HUES64 (cell line): Measurements from ENCODE around the gene ARL16.
A peak's percentile ranks its signal among the peaks of the same experiment; 100 is the strongest.

Source experiments
- H3K27ac ChIP-seq: 2 replicates; pipeline ENCODE4 v1.7.0; 2013; ENCODE audit warnings: low read depth, low read length, inconsistent platforms
- H3K27me3 ChIP-seq: 2 replicates; pipeline ENCODE4 v1.6.1; 2013; ENCODE audit warnings: mild to moderate bottlenecking, low read length; ENCODE audit not compliant: insufficient read depth
- H3K36me3 ChIP-seq: 2 replicates; pipeline ENCODE4 v1.6.1; 2013; ENCODE audit warnings: mild to moderate bottlenecking, low read length; ENCODE audit not compliant: insufficient read depth
- H3K4me1 ChIP-seq: 2 replicates; pipeline ENCODE4 v1.6.1; 2013; ENCODE audit warnings: mild to moderate bottlenecking, low read length, moderate library complexity; ENCODE audit not compliant: insufficient read depth
- H3K4me3 ChIP-seq: 2 replicates; pipeline ENCODE4 v1.5.1; 2013; ENCODE audit warnings: mild to moderate bottlenecking, low read length, moderate library complexity
- H3K9ac ChIP-seq: 2 replicates; pipeline ENCODE4 v1.6.1; 2013; ENCODE audit warnings: mild to moderate bottlenecking, low read depth, low read length
- H3K9me3 ChIP-seq: 2 replicates; pipeline ENCODE4 v1.6.1; 2013; ENCODE audit warnings: low read depth, low read length; ENCODE audit not compliant: insufficient read depth
- WGBS: fragments of 150-250, 120-280 bp; methylation state at CpG from one replicate; pipeline ENCODE4 v1.1.7; 2013; ENCODE audit warnings: missing lambda C conversion rate; 5-methylcytosine and 5-hydroxymethylcytosine counted together

The ARL16 gene

DNA sequence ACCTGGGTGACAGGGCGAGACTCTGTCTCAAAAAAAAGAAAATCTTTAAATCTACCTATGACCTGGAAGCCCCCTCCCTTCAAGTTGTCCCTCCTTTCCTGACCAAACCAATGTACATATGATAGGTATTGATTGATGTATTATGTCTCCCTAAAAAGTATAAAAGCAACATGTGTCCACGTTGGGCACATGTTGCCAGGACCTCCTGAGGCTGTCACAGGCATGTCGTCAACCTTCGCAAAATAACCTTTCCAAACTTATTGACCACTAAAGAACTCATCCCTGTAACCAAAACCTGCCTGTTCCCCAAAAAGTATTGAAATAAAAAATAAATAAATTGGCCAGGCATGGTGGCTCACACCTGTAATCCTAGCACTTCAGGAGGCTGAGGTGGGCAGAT is 21.6 kb downstream of the ARL16 start:
- Histone ChIP-seq H3K4me3 (no peak overlapping the region), H3K9ac (no peak overlapping the region), H3K9me3 (no peaks in the 10 kb centered on the region), H3K36me3 (peaks cover 13% of the 10 kb centered on the region), H3K4me1 (peaks cover 8% of the 10 kb centered on the region; the same call in 1 of the 2 replicates), H3K27me3 (no peaks in the 10 kb centered on the region), H3K27ac (no peak overlapping the region)
- WGBS, result 94% methylated on average over 4 of the region's 4 CpGs

DNA sequence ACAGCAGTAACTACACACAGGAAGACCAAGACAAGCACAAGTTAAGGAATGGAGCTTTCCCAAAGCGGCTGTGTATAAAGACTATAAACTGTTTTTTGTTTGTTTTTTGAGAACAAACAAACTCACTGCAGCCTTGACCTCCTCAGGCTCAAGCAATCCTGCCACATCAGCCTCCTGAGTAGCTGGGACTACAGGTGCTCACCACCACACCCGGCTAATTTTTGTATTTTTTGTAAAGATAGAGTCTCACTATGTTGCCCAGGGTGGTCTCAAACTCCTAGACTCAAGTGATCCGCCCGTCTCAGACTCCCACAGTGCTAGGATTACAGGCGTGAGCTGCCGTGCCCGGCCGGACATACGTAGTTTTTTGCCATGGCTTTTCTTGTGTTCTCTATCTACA is 23.2 kb downstream of the ARL16 start:
- H3K27me3 ChIP-seq, result no peaks in the 10 kb centered on the region
- H3K36me3 ChIP-seq, result peaks cover 13% of the 10 kb centered on the region
- H3K4me3 ChIP-seq, result no peak overlapping the region
- H3K27ac ChIP-seq, result no peak overlapping the region
- no peaks in the 10 kb centered on the region for H3K9me3 ChIP-seq
- WGBS, result 96% methylated on average over 9 of the region's 9 CpGs
- peaks cover 4% of the 10 kb centered on the region; the same call in 1 of the 2 replicates for H3K4me1 ChIP-seq
- no peak overlapping the region for H3K9ac ChIP-seq

DNA sequence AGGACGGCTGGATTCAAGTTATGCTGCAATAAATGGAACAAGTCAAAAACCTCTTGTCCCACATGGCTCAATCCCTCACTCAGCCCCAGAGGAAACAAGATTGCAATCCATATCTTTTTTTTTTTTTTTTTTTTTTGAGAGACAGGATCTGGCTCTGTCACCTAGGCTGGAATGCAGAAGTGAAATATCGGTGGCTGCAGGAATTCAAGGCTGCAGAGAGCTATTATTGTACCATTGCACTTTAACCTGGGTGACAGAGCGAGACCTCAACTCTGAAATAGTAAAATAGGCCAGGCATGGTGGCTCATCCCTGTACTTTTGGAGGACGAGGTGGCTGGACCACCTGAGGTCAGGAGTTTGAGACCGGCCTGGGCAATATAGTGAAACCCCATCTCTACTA is 24.6 kb downstream of the ARL16 start:
- Histone ChIP-seq H3K36me3 (peaks cover 2% of the 10 kb centered on the region; the same call in 1 of the 2 replicates), H3K27me3 (no peaks in the 10 kb centered on the region), H3K9me3 (no peaks in the 10 kb centered on the region), H3K9ac (no peak overlapping the region), H3K4me3 (no peak overlapping the region), H3K4me1 (no peaks in the 10 kb centered on the region), H3K27ac (no peak overlapping the region)
- WGBS, result 96% methylated on average over 5 of the region's 5 CpGs

DNA sequence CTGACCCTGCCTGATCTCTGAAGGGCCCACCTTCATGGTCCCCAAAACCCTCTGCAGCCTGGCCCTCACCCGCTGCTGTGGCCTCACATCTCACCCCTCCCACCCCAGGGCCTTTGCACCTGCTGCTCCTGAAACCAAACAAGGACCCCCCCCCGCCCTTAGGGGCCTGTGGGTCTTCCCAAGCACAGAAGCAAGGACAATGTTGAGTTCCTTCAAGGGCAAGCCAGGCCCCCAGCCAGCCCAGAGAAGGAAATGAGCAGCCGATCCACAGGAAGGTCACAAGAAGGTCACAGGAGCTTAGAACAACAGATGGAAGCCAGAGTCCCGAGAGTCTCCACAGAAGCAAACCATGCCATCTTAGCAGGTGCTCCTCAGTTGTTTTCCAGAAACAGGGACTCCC is 26.8 kb downstream of the ARL16 start:
- H3K4me3 ChIP-seq, result no peak overlapping the region
- H3K27me3 ChIP-seq, result no peaks in the 10 kb centered on the region
- H3K36me3 ChIP-seq, result no peaks in the 10 kb centered on the region
- H3K27ac ChIP-seq, result no peak overlapping the region
- H3K9ac ChIP-seq, result no peak overlapping the region
- 85% methylated on average over 4 of the region's 4 CpGs for WGBS
- H3K9me3 ChIP-seq, result no peaks in the 10 kb centered on the region
- peaks cover 4% of the 10 kb centered on the region for H3K4me1 ChIP-seq

DNA sequence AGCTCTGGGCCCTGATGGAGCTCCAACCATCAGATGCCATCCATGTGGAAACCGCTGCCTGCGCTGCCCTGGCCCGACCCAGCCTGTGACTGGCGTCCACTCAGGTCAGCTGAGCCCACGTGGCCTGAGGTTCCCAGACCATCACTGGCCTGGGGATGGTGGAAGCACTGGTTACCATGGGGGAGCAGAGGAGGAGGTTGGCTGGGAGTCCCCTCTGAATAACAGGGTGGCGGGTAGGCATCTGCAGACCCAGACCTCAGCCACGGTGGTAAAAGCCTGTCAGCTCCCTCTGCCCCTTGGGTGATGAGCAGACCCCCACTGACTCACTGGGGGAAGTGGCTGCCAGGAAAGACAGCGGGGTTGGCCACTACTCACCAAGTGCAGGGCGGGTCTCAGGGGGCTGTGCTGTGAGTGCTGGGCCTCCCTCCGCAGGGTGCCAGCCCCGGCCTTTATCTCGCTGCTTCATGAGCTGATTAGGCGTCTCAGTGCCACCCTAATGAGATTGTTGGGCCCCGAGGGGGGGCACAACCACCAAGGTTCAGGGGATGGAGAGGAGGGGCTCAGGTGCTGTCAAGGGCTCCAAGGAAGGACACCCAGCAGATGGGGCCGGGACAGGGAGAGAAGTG is 27.4 kb downstream of the ARL16 start, which contains the start of gene PDE6G:
Gene PDE6G, minus strand, starts transcription at position 425 of the 626 bp plus-strand sequence. CDS start 3,237 bp downstream, outside the sequence.
- no peaks in the 10 kb centered on the region for H3K36me3 ChIP-seq
- H3K4me1 ChIP-seq, result peaks cover 4% of the 10 kb centered on the region
- 88% methylated on average over 15 of the region's 15 CpGs for WGBS
- H3K9me3 ChIP-seq, result no peaks in the 10 kb centered on the region
- no peak within 1 kb of the TSS for H3K27ac ChIP-seq
- H3K4me3 ChIP-seq, result no peak within 1 kb of the TSS
- no peak within 1 kb of the TSS for H3K9ac ChIP-seq
- H3K27me3 ChIP-seq, result no peaks in the 10 kb centered on the region

DNA sequence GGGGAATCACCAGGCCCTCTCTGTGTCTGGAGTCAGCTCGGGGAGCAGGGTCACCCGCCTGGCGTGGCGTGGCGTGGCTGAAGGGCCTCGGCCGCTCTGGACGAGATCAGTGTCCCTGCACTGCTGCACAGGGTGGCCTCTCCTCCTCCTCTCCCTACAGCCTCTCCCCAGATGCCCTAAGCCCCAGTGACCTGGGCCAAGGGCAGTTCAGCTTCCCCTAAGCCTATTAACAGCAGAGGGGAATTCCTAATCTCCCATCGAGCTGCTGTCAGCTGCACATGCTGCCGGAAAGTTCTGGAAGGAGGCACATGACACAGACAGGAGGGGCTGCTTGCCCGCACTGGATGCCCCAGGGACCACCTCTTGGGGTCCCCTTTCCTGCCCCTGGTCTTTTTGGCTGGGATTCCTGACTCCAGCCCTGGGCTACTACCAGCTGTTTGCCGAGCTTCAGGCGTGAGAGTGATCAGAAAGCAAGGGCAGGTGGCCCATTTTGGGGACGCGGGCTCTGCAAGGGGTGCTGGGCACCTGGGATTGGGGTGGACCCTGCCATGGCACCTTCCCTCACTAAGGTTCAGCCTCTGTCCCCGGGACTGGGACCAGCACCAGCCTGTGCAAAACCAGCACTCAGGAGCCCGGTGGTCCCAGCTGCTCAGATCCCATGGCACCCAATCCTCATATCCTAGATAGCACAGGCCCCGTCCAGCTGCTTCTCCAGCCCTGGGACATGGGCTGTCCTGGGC is 28.0 kb downstream of the ARL16 start:
- H3K27me3 ChIP-seq, result no peaks in the 10 kb centered on the region
- H3K9ac ChIP-seq, result no peak overlapping the region
- H3K36me3 ChIP-seq, result no peaks in the 10 kb centered on the region
- H3K4me1 ChIP-seq, result peaks cover 4% of the 10 kb centered on the region
- H3K4me3 ChIP-seq, result no peak overlapping the region
- no peak overlapping the region for H3K27ac ChIP-seq
- H3K9me3 ChIP-seq, result no peaks in the 10 kb centered on the region
- WGBS, result 92% methylated on average over 18 of the region's 18 CpGs

DNA sequence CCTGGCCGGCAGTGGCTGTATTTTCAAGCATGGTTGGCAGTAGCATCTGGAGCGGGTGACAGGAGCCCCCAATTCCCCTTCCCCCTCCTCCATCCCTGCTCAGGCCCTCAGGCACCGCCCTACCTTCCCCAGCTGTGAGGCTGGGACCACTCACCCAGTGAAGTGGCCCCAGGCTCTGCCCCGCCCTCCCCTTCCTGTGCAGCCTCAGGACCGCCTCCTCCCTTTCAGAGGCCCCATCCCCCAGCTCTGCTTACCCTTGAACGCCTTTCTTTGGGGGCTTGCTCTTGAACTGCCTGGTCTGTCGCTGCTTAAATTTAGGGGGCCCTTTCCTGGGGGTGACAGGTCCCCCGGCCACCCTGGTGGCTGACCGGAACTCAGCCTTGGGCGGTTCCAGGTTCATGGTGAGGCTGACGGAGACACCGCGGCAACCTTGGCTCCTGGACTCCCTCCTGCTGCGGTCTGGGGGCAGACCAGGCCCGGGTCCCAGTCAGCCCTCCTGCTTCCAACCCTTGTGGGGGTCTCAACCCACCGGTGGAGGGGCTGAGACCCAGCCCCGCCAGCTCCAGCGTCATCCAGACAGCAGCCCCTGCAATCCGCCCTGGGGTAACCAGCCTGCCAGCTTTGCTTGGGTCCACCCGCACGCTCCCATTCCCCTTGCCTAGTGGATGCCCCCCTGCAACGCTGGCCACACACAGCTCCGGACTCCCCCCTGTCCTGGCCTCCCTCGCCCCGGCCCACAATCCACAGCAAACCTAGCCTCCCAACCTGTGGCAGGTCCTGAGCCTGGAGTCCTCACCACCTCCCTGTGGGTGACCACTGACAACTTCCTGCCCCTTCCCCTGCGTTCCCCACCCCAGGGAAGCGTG is 30.5 kb downstream of the ARL16 start:
- peaks cover 17% of the 10 kb centered on the region for H3K27me3 ChIP-seq
- 0 out of 2 replicates have a peak overlapping the region, but pooled peaks have one; percentile 47 for H3K9ac ChIP-seq
- WGBS, result 20% methylated on average over 27 of the region's 27 CpGs
- no peaks in the 10 kb centered on the region; the same call in none of the 2 replicates for H3K9me3 ChIP-seq
- no peaks in the 10 kb centered on the region for H3K36me3 ChIP-seq
- peaks cover 4% of the 10 kb centered on the region for H3K4me1 ChIP-seq
- H3K27ac ChIP-seq, result peak overlapping the region; percentile 41; the same call in 1 of the 2 replicates
- peak overlapping the region; percentile 44 for H3K4me3 ChIP-seq

DNA sequence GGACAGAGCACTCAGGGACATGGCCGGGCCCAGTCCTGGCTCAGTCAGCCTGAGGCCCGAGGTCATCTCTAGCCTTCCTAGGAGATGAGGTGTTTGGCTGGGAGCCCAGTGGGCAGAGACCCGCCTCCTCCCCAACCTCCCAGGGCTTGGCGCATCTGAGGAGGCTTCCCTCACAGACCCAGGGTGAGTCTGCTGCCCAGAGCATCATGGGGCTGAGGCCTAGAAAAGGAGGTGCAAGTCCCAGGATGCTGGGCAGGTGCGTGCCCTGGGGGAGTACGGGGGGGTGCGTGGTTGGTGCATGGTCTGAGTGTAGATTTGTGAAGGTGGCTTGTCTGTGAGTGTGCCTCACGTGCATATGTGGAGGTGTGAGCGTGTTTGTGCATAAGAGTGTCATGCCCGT is 31.9 kb downstream of the ARL16 start:
- no peak overlapping the region for H3K9ac ChIP-seq
- H3K9me3 ChIP-seq, result no peaks in the 10 kb centered on the region; the same call in none of the 2 replicates
- no peak overlapping the region for H3K27ac ChIP-seq
- H3K36me3 ChIP-seq, result no peaks in the 10 kb centered on the region
- peaks cover 32% of the 10 kb centered on the region for H3K27me3 ChIP-seq
- 90% methylated on average over 10 of the region's 10 CpGs for WGBS
- H3K4me3 ChIP-seq, result no peak overlapping the region
- H3K4me1 ChIP-seq, result peaks cover 4% of the 10 kb centered on the region

DNA sequence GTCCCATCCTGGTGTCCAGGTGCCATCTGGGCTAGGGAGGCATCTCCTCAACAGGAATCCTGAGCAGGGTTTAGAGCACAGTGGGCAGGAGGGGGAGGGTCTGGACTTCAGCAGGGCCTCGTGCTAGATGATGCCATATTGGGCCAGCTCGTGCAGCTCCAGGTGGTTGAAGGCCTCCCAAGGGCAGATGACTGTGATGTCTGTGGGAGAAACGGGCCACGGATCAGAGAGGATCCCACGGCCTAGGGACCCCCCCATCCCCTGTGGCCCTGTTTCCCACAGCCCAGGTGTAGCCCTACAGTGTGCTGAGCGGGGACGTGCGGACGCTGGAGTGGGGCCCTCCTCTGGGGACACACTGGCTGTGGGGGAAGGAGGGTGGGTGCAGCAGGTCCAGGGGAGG is 32.6 kb downstream of the ARL16 start:
- Histone ChIP-seq H3K9ac (no peak overlapping the region), H3K27ac (no peak overlapping the region), H3K4me1 (peaks cover 4% of the 10 kb centered on the region), H3K9me3 (no peaks in the 10 kb centered on the region; the same call in none of the 2 replicates), H3K27me3 (peaks cover 32% of the 10 kb centered on the region), H3K36me3 (no peaks in the 10 kb centered on the region), H3K4me3 (no peak overlapping the region)
- WGBS, result 86% methylated on average over 9 of the region's 9 CpGs

DNA sequence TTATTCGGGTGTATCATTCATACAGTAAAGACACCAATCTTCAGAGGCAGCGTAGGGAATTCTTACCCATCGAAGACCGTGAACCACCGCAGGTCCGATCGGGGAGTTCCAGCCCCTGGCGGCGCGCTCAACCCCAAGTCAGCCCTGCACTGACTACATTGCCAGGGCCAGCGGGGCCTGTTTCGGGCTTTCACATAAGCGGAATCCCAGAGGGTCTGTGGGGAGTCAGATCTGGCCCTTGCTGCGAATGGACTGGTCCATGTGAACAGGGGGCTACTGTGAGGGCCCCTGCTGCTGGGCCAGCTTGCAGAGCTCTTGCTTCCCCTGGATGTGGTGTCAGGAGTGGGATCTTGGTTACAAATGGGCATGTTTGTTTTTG is 34.9 kb downstream of the ARL16 start:
- Histone ChIP-seq H3K9ac (peak overlapping the region; percentile 25; the same call in 1 of the 2 replicates), H3K4me1 (peaks cover 4% of the 10 kb centered on the region), H3K9me3 (no peaks in the 10 kb centered on the region; the same call in none of the 2 replicates), H3K27ac (no peak overlapping the region), H3K36me3 (no peaks in the 10 kb centered on the region), H3K4me3 (peak overlapping the region; percentile 38), H3K27me3 (peaks cover 32% of the 10 kb centered on the region)
- WGBS, result 75% methylated on average over 14 of the region's 14 CpGs
